Astrocyte of the cerebellum (primary cell): ENCODE data around the gene MYO9B.

Experiments
- DNase-seq: peaks from one replicate; pipeline ENCODE4 v3.0.0-alpha.2; 2011; ENCODE audit warnings: low read depth
- H3K4me3 ChIP-seq: 2 replicates; pipeline ENCODE4 v1.5.1; 2011; ENCODE audit warnings: mild to moderate bottlenecking, low read depth, low read length, moderate library complexity
- in situ Hi-C: cut with HindIII; loops from 2 replicates; pipeline ENCODE4 v1.10.0; 2017; ENCODE audit warnings: low sequenced_read_pairs
- TF ChIP-seq, protein P1 (sequence below): IDR thresholded peaks from 2 replicates; pipeline ENCODE4 v1.5.1; 2012; ENCODE audit warnings: low read length, low read depth, moderate library complexity, mild to moderate bottlenecking; ENCODE audit errors: missing control alignments

MYO9B gene

DNA sequence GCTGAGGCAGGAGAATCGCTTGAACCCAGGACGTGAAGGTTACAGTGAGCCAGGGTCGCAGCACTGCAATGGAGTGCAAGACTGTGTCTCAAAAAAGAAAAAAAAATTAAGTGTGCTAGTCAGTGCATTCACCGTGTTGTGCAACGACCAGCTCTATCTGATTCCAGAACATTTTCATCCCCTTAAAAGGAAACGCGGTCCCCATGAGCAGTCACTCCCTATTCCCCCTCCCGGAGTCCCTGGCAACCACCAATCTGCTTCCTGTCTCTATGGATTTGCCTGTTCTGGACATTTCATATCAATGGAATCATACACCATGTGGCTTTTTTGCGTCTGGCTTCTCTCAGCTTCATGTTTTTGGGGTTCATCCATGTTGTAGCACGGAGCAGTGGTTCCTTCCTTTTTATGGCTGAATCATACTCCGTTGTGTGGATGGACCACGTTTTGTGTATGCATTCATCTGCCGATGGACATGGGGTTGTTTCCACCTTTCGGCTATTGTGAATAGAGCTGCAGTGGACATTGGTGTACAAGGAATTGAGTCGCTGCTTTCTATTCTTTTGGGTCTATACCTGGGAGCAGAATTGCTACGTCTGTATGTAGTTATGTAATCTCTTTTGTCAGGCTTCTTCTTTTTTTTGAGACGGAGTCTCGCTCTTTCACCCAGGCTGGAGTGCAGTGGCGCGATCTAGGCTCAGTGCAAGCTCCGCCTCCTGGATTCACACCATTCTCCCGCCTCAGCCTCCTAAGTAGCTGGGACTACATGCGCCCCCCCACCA, 19.8 kb downstream of the MYO9B start:
- H3K4me3 ChIP-seq = no peak overlapping the region
- TF ChIP-seq, protein P1, sequence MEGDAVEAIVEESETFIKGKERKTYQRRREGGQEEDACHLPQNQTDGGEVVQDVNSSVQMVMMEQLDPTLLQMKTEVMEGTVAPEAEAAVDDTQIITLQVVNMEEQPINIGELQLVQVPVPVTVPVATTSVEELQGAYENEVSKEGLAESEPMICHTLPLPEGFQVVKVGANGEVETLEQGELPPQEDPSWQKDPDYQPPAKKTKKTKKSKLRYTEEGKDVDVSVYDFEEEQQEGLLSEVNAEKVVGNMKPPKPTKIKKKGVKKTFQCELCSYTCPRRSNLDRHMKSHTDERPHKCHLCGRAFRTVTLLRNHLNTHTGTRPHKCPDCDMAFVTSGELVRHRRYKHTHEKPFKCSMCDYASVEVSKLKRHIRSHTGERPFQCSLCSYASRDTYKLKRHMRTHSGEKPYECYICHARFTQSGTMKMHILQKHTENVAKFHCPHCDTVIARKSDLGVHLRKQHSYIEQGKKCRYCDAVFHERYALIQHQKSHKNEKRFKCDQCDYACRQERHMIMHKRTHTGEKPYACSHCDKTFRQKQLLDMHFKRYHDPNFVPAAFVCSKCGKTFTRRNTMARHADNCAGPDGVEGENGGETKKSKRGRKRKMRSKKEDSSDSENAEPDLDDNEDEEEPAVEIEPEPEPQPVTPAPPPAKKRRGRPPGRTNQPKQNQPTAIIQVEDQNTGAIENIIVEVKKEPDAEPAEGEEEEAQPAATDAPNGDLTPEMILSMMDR = no peak
- DNase-seq = no peak
- in situ Hi-C loops = no loop called here

DNA sequence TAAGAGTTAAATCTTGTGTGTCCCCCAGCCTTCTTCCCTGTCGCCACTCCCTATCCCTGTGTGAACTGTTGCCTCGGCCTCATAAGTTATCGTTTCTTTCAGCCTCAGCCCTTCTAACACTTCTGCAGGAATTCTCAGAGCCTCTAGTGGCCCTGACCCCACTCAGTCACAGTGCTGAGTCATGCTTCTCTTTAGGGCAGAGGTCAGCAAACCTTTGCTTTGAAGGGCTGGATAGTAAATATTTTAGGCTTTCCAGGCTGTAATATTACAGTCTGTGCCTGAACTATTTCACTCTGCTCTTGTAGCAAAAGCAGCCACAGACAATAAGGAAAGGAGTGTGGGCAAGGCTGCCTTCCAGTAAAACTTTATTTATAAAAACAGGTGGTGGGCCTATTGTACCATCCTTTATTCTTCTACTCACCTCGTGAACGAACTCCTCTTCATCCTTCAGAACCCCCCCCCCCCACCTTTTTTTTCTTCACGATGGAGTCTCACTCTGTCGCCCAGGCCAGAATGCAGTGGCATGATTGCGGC, 22.1 kb downstream of the MYO9B start:
- TF ChIP-seq, protein P1 = no peak
- no peak for DNase-seq
- in situ Hi-C loops = no loop called here
- H3K4me3 ChIP-seq = no peak overlapping the region

DNA sequence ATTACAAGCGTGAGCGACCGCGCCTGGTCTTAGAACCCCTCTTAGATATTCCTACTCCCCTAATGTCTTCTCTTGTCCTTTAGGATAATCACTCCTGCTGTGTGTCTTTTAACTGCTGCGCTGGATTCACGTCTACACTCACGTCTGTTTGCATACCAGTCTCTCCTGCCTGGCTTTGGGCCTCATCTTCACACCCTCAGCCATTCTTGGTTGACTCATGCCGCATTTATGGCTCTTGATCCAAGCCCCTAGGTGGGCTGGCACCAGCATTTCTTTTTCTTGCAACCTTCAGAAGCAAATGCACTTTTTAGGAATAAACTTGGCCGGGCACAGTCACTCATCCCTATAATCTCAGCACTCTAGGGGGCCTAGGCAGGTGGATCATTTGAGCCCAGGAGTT, 22.7 kb downstream of the MYO9B start:
- DNase-seq = no peak
- in situ Hi-C loops = no loop called here
- no peak overlapping the region for H3K4me3 ChIP-seq
- TF ChIP-seq, protein P1 = no peak

DNA sequence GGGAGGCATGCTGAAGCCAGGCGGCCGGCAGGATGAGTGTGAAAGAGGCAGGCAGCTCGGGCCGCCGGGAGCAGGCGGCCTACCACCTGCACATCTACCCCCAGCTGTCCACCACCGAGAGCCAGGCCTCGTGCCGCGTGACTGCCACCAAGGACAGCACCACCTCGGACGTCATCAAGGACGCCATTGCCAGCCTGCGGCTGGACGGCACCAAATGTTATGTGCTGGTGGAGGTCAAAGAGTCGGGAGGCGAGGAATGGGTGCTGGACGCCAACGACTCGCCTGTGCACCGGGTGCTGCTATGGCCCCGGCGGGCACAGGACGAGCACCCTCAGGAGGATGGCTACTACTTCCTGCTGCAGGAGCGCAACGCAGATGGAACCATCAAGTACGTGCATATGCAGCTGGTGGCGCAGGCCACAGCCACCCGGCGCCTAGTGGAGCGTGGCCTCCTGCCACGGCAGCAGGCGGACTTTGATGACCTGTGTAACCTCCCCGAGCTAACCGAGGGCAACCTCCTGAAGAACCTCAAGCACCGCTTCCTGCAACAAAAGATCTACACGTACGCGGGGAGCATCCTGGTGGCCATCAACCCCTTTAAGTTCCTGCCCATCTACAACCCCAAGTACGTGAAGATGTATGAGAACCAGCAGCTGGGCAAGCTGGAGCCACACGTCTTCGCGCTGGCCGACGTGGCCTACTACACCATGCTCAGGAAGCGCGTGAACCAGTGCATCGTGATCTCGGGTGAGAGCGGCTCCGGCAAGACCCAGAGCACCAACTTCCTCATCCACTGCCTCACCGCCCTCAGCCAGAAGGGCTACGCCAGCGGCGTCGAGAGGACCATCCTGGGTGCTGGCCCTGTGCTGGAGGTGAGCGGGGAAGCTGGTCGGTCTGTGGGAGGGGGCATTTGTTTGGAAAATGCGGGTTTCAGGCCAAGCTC, 26.4 kb downstream of the MYO9B start:
- DNase-seq = no peak
- TF ChIP-seq, protein P1 = no peak
- H3K4me3 ChIP-seq = no peak overlapping the region
- in situ Hi-C loops = no loop called here

DNA sequence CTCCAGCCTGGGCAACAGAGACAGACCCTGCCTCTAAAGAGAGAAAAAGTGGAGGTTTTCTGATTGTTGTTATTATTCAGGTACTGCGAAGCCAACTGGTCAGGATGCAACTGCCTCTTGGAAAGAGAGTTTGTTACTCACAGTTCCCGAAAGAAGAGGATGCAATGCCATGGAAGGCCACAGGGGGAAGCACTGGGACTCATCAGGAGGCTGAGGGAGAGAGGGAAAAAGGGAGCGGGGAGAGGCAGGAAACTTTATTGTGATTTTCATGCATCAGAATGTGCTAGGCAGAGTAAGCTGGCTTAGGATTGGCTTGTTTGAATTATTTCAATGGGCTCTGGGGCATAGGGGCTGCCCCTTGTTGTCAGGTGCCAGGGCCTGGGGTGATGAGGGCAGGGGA, 27.6 kb downstream of the MYO9B start:
- in situ Hi-C loops = no loop called here
- DNase-seq = no peak
- TF ChIP-seq, protein P1 = peak; percentile 75
- no peak overlapping the region for H3K4me3 ChIP-seq

- no peak for DNase-seq
- TF ChIP-seq, protein P1 = no peak
- in situ Hi-C loops = no loop called here
- no peak overlapping the region for H3K4me3 ChIP-seq
Observed at GRCh38 chr19:17104679-17105078, 29.1 kb downstream of the MYO9B start.
